GM18519 (cell line): ENCODE data around the gene KLF14.
"Not testable (repeated sequence)": the region's sequence is repeated elsewhere in the genome, so short reads cannot be mapped to it uniquely, and the experiment has no call there.

Experiments used
- ATAC-seq: cut with Tn5 transposase; IDR thresholded peaks from one replicate; pipeline ENCODE4 v1.9.1; 2021; ENCODE audit warnings: mild to moderate bottlenecking, moderate library complexity; ENCODE audit not compliant: unreplicated experiment, low FRiP score

KLF14 gene

GRCh38 chr7:130733931-130734814, at the start of gene KLF14:
Gene KLF14 (minus strand): TSS chr7:130734207. CDS start chr7:130734033, 174 bp downstream.
- ATAC-seq, result no peak

DNA sequence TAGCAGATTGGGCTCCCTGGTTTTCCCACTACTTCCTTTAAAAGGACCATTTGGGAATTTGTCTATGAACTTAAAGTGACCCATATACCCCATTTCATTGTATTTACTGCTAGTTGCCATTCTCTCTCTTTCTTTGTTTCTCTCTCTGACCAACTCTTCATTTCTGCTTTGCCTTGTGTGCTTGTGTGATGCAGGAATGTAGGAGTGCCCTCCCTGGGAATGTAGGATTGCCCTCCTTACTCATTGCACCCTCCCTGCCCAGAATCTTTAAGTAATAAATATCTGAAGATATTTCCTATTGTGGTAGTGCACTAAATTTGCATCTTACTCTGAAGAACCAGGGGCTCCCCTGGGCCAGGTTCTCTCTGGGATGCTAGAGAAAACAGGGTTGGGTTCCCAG, 47.3 kb upstream of the KLF14 start:
- ATAC-seq, result no peak

- no peak for ATAC-seq
Observed at GRCh38 chr7:130777426-130777825, 43.4 kb upstream of the KLF14 start.

DNA sequence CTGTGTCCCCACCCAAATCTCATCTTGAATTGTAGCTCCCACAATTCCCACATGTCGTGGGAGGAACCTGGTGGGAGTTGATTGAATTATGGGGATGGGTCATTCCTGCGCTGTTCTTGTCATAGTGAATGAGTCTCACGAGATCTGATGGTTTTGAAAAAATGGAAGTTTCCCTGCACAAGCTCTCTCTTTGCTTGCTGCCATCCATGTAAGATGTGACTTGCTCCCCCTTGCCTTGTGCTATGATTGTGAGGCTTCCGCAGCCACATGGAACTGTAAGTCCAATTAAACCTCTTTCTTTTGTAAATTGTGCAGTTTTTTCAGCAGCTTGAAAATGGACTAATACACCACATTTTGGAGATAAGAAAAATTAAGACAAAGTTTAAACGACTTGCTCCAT, 38.4 kb upstream of the KLF14 start:
- ATAC-seq, result not testable (repeated sequence)

- no peak for ATAC-seq
Observed at GRCh38 chr7:130768854-130769253, 34.8 kb upstream of the KLF14 start.

GRCh38 chr7:130764569-130764968, 30.6 kb upstream of the KLF14 start:
- not testable (repeated sequence) for ATAC-seq

GRCh38 chr7:130758429-130759056, 24.5 kb upstream of the KLF14 start:
- ATAC-seq, result no peak

DNA sequence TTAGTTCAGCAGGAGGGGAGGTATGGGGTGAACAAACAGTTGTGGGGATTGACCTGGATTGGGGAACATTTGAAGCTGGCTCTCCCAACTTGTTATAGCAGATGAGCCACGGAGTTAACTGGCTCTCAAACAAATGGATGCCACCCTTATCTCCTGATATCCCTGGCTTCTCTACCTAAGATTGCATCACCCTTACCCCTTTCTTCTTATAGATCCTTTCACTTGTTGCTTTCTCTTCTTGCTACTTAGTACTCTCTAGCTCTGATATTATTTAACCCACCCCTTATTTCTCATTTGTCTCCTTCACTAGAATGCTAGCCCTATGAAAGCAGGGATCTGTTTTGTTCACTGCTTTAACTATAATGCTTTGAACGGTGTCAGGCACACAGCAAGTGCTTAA, 22.3 kb upstream of the KLF14 start:
- ATAC-seq, result no peak

DNA sequence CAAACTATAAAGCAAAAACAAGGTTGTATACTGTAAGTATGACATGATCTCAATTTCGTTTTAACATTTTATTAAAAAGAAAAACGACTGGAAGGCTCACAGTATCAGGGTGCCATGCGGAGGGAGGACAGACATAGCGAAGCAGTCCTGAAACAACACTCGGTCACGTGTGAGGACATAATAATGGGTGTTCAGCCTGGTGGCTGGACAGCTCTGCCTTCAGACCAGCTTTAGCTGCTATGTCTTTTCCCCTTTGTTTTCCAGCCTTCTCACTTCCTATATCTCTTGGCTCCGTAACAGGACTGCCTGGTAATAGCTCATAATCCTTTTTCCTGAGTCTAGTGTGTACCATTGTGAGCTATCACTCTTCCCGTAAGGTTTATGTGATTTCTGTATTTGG, 18.4 kb upstream of the KLF14 start:
- no peak for ATAC-seq

DNA sequence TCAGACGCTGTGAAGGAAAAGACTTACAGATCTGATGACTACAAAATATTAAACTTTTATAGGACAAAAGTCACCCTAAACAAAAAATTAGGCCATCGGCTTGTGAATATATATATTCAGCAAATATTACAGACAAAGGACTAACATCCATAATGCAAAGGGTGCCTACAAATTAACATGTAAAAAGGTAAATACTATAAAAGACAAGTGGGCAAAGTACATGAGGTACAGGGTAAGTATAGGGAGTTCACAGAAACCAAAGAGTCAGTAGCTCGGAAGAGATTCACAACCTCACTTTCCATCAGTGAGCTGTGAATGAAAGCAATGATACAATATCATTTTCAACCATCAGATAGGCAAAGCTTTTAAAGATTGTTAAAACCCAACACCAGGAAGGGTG, 16.7 kb upstream of the KLF14 start:
- ATAC-seq, result no peak

DNA sequence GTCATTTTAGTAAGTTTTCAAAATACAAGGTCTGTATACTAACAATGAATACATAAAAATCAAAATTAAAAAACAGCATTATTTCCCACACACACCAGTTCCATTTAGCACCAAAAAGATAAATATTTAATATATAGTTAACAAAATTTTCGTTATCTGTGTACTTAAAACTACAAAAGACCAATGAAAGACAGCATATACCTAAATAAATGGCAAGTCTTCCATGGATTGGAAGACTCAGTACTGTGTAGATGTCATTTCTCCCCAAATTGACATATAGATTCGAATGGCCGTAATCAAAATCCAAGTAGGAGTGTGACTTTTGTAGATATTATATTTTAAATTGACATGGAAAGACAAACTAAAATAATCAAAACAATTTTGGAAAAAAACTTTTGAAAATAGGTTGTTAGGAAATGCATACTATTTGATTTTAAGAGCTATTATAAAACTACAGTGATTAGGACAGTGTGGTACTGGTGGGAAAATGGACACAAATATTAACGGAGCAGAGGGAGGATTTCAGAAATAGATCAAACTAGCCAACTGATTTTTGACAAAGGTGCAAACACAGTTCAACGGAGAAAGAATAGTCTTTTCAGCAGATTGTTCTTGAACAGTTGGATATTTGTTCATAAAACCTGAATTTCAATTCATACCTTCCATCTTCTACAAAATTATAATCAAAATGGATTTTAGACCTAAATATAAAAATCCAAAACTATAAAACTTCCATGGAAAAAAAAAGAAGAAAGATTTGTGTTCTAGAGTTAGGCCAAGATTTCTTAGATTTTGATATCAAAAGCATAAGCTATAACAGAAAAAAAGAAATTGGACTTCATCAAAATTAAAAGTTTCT, 14.8 kb upstream of the KLF14 start:
- ATAC-seq, result no peak

DNA sequence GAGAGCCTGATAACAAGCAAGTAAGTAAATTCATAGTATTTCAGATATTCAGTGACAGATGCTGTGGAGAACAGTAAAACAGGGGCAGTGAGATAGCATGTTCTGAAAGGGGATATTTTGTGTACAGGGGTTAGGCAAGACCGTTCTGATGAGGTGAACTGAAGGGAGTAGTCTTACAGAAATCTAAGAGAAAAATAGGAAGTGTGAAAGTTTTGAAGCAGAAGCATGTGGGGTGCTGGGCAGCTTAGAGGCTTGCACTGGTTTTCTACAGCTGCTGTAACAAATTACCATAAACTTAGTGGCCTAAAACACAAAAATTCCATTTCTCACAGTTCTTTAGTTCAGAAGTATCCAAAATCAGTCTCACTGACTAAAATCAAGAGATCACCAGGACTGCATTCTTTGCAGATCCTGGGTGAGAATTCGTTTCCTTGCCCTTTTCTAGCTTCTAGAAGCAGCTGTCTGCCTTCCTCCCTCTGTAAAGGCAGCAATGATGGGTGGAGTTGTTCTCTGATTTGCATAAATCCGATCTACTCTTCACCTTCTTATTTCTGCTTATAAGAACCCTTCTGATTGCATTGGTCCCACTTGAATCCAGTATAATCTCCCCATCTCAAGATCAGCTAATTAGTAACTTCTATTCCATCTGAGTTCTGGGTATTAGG, 7.5 kb upstream of the KLF14 start:
- no peak for ATAC-seq

- ATAC-seq, result no peak
Observed at GRCh38 chr7:130740606-130741005, 6.6 kb upstream of the KLF14 start.

GRCh38 chr7:130736298-130736900, 2.4 kb upstream of the KLF14 start:
- no peak for ATAC-seq

GRCh38 chr7:130734815-130735716, 1.1 kb upstream of the KLF14 start:
- no peak for ATAC-seq

GRCh38 chr7:130732980-130733930, 752 bp downstream of the KLF14 start:
- no peak for ATAC-seq

DNA sequence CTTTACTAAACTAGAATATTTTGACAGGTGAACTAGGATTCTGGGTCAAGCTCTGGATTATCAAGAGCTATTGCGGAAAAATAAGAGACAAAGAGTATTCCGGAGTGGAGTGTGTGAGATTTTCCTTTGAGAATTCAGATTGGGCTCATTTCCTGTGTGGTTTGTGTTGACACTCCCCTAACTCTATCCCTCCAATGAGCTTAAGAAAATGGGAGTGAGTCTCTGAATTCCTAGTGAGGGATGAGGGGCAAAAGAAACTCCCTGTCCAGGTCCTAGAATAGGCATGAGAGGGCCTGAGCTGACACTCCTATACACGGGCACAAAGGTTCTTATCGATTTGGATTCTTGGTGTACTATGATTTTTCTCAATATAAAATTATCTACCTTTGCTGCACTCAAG, 10.2 kb downstream of the KLF14 start:
- no peak for ATAC-seq
